Suprapubic skin (tissue), 4 donors: ENCODE measurements around the gene OTUD7B. TPM values are rescaled to one million over a fixed set of nuclear protein-coding genes. Genes with fewer than 3 reads are reported as not detected.

ENCODE experiments used
- DNase-seq, 2 donors: peaks; one replicate each; pipeline ENCODE4 v3.0.0-alpha.2; 2019; ENCODE audit warnings: low spot score in 2 of 2
- H3K27ac ChIP-seq: fragments of 200-600 bp; sonication (generic); one replicate; pipeline ENCODE4 v1.5.1; 2019
- H3K27me3 ChIP-seq: fragments of 200-600 bp; sonication (generic); one replicate; pipeline ENCODE4 v1.5.1; 2019
- H3K36me3 ChIP-seq: fragments of 200-600 bp; sonication (generic); one replicate; pipeline ENCODE4 v1.5.1; 2019
- H3K4me1 ChIP-seq: fragments of 200-600 bp; sonication (generic); one replicate; pipeline ENCODE4 v1.5.1; 2019
- H3K4me3 ChIP-seq: fragments of 200-600 bp; sonication (generic); one replicate; pipeline ENCODE4 v1.5.1; 2019; ENCODE audit warnings: mild to moderate bottlenecking
- H3K9me3 ChIP-seq: fragments of 200-600 bp; sonication (generic); one replicate; pipeline ENCODE4 v1.5.1; 2019
- CTCF ChIP-seq, 2 donors: fragments of 200-600 bp in 1 of 2; fragments of 450-650 bp in 1 of 2; sonication (generic) in 1 of 2; IDR thresholded peaks; one replicate each; pipeline ENCODE4 v1.5.1; 2016 to 2019; ENCODE audit warnings: antibody characterized with exemption in 2 of 2, mild to moderate bottlenecking in 1 of 2, moderate library complexity in 1 of 2
- EP300 ChIP-seq: sonication (generic); formaldehyde crosslinking; IDR thresholded peaks from one replicate; pipeline ENCODE4 v1.6.1; 2017; ENCODE audit warnings: antibody characterized with exemption
- POLR2A ChIP-seq, 2 donors: fragments of 450-650 bp; IDR thresholded peaks; one replicate each; pipeline ENCODE4 v1.6.1; 2017; ENCODE audit warnings: antibody characterized with exemption in 2 of 2, mild to moderate bottlenecking in 2 of 2, moderate library complexity in 2 of 2
- POLR2AphosphoS5 ChIP-seq, 3 donors: sonication (generic); formaldehyde crosslinking; IDR thresholded peaks; one replicate each; pipeline ENCODE4 v1.6.1; 2017; ENCODE audit warnings: antibody characterized with exemption in 3 of 3
- WGBS: methylation state at CpG from one replicate; pipeline ENCODE4 v1.1.5; 2018; 5-methylcytosine and 5-hydroxymethylcytosine counted together
- total RNA-seq, 4 donors: library from RNA; depleted of rRNA; stranded (reverse); fragments of >200 nt; gene quantifications; one replicate each; pipeline ENCODE4 v1.1.0, GENCODE V29; 2016

Gene OTUD7B
- total RNA-seq, 4 donors from 2014 or later, result 11.0 to 19.2 (median 15.0) TPM

GRCh38 chr1:149978547-149979023, 31.9 kb downstream of the OTUD7B start:
- Histone ChIP-seq H3K9me3 (no peaks in the 10 kb centered on the region), H3K27me3 (no peaks in the 10 kb centered on the region), H3K27ac (no peak overlapping the region), H3K4me1 (no peaks in the 10 kb centered on the region), H3K36me3 (peaks cover 23% of the 10 kb centered on the region), H3K4me3 (no peak overlapping the region)
- 56% methylated on average over 1 of the region's 1 CpG for WGBS
- TF ChIP-seq POLR2AphosphoS5 (IDR thresholded peaks at IDR 0.05) (no peak), CTCF (IDR thresholded peaks at IDR 0.05) (no peak), POLR2A (IDR thresholded peaks at IDR 0.05) (no peak), EP300 (no peak)
- no peak for DNase-seq

- WGBS, result 78% methylated on average over 3 of the region's 3 CpGs
- no peak for TF ChIP-seq POLR2AphosphoS5 (IDR thresholded peaks at IDR 0.05)
- TF ChIP-seq POLR2A (IDR thresholded peaks at IDR 0.05), result no peak
- no peak for TF ChIP-seq CTCF (IDR thresholded peaks at IDR 0.05)
- TF ChIP-seq EP300, result no peak
These were observed 33.2 kb downstream of the OTUD7B start for GRCh38 chr1:149977345-149977744.

GRCh38 chr1:149972547-149972946, 38.0 kb downstream of the OTUD7B start:
- DNase-seq, result no peak
- peaks cover 67% of the 10 kb centered on the region for H3K36me3 ChIP-seq
- H3K4me3 ChIP-seq, result no peak overlapping the region
- H3K4me1 ChIP-seq, result no peaks in the 10 kb centered on the region
- 97% methylated on average over 2 of the region's 2 CpGs for WGBS
- TF ChIP-seq POLR2AphosphoS5 (IDR thresholded peaks at IDR 0.05), result no peak
- no peak for TF ChIP-seq CTCF (IDR thresholded peaks at IDR 0.05)
- TF ChIP-seq EP300, result no peak
- no peak for TF ChIP-seq POLR2A (IDR thresholded peaks at IDR 0.05)
- H3K27me3 ChIP-seq, result no peaks in the 10 kb centered on the region
- no peak overlapping the region for H3K27ac ChIP-seq
- H3K9me3 ChIP-seq, result no peaks in the 10 kb centered on the region

More at GRCh38 chr1:149977345-149977744, 33.2 kb downstream of the OTUD7B start:
- Histone ChIP-seq H3K27ac (no peak overlapping the region), H3K9me3 (no peaks in the 10 kb centered on the region), H3K4me1 (no peaks in the 10 kb centered on the region), H3K4me3 (no peak overlapping the region), H3K36me3 (peaks cover 34% of the 10 kb centered on the region), H3K27me3 (no peaks in the 10 kb centered on the region)
- no peak for DNase-seq

- no peaks in the 10 kb centered on the region for H3K27me3 ChIP-seq
- no peak overlapping the region for H3K4me3 ChIP-seq
- peaks cover 18% of the 10 kb centered on the region for H3K4me1 ChIP-seq
- no peak for DNase-seq
- no peak overlapping the region for H3K27ac ChIP-seq
- H3K9me3 ChIP-seq, result no peaks in the 10 kb centered on the region
- peaks cover 71% of the 10 kb centered on the region for H3K36me3 ChIP-seq
- TF ChIP-seq EP300 (no peak), POLR2A (IDR thresholded peaks at IDR 0.05) (no peak), POLR2AphosphoS5 (IDR thresholded peaks at IDR 0.05) (no peak), CTCF (IDR thresholded peaks at IDR 0.05) (no peak)
These were observed 42.9 kb downstream of the OTUD7B start for GRCh38 chr1:149967646-149968045.

- Histone ChIP-seq H3K9me3 (no peaks in the 10 kb centered on the region), H3K27me3 (no peaks in the 10 kb centered on the region), H3K4me3 (no peak overlapping the region), H3K36me3 (peaks cover 65% of the 10 kb centered on the region), H3K4me1 (peaks cover 24% of the 10 kb centered on the region), H3K27ac (no peak overlapping the region)
- WGBS, result 91% methylated on average over 3 of the region's 3 CpGs
- TF ChIP-seq CTCF (IDR thresholded peaks at IDR 0.05) (no peak), POLR2AphosphoS5 (IDR thresholded peaks at IDR 0.05) (no peak), POLR2A (IDR thresholded peaks at IDR 0.05) (no peak), EP300 (no peak)
- no peak for DNase-seq
These were observed 43.5 kb downstream of the OTUD7B start for GRCh38 chr1:149967041-149967440.
